ENCODE data around the gene EXOC3L4.

The EXOC3L4 gene

DNA sequence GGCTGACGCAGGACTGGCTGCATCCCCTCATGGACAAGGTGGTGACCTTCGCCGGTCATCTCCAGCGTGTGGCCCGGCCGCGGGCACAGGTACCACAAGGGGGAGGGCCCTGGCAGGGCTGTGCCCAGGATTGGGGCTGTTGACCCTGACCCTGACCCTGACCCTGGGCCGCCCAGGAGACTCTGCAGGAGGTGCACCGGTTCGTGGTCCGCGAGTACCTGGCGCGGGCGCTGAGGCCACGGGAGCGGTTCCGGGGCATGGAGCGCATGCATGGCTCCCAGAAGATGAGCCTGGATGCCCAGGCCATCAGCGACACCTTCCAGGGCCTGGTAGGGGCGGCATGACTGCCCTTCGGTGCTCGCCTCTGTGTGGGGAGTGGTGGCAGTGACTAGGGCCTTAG is 12.9 kb downstream of the EXOC3L4 start:
- H3K4me1 ChIP-seq (ENCODE audit: control insufficient read depth, low read length) = peaks cover 73% of the 10 kb centered on the region
- TF ChIP-seq, protein P1, sequence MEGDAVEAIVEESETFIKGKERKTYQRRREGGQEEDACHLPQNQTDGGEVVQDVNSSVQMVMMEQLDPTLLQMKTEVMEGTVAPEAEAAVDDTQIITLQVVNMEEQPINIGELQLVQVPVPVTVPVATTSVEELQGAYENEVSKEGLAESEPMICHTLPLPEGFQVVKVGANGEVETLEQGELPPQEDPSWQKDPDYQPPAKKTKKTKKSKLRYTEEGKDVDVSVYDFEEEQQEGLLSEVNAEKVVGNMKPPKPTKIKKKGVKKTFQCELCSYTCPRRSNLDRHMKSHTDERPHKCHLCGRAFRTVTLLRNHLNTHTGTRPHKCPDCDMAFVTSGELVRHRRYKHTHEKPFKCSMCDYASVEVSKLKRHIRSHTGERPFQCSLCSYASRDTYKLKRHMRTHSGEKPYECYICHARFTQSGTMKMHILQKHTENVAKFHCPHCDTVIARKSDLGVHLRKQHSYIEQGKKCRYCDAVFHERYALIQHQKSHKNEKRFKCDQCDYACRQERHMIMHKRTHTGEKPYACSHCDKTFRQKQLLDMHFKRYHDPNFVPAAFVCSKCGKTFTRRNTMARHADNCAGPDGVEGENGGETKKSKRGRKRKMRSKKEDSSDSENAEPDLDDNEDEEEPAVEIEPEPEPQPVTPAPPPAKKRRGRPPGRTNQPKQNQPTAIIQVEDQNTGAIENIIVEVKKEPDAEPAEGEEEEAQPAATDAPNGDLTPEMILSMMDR (IDR thresholded peaks at IDR 0.05; ENCODE audit: low read depth, low read length, poor library complexity, severe bottlenecking) = no peak
- TF ChIP-seq EZH2phosphoT487 (IDR thresholded peaks at IDR 0.05; ENCODE audit: borderline replicate concordance, low read length) = no peak
- H3K4me2 ChIP-seq (ENCODE audit: low read length) = no peak overlapping the region
- H4K20me1 ChIP-seq (ENCODE audit: control insufficient read depth, insufficient read depth, low read depth, low read length) = no peaks in the 10 kb centered on the region
- peaks cover 5% of the 10 kb centered on the region for H3F3A ChIP-seq (ENCODE audit: control insufficient read depth, insufficient read depth)
- H3K9me3 ChIP-seq (ENCODE audit: control insufficient read depth, insufficient read depth, low read length) = no peaks in the 10 kb centered on the region
- H3K27me3 ChIP-seq (ENCODE audit: control insufficient read depth, low read length) = peaks cover 10% of the 10 kb centered on the region
- H3K9me2 ChIP-seq (replicated peaks; ENCODE audit: control insufficient read depth, low read length) = no peaks in the 10 kb centered on the region
- no peak overlapping the region for H3K27ac ChIP-seq (ENCODE audit: low read depth, low read length)
- H3K79me2 ChIP-seq (ENCODE audit: control insufficient read depth, low read length) = no peaks in the 10 kb centered on the region
- H3K36me3 ChIP-seq (ENCODE audit: control insufficient read depth, low read length) = no peaks in the 10 kb centered on the region
- no peak overlapping the region for H3K4me3 ChIP-seq (ENCODE audit: low read length)

DNA sequence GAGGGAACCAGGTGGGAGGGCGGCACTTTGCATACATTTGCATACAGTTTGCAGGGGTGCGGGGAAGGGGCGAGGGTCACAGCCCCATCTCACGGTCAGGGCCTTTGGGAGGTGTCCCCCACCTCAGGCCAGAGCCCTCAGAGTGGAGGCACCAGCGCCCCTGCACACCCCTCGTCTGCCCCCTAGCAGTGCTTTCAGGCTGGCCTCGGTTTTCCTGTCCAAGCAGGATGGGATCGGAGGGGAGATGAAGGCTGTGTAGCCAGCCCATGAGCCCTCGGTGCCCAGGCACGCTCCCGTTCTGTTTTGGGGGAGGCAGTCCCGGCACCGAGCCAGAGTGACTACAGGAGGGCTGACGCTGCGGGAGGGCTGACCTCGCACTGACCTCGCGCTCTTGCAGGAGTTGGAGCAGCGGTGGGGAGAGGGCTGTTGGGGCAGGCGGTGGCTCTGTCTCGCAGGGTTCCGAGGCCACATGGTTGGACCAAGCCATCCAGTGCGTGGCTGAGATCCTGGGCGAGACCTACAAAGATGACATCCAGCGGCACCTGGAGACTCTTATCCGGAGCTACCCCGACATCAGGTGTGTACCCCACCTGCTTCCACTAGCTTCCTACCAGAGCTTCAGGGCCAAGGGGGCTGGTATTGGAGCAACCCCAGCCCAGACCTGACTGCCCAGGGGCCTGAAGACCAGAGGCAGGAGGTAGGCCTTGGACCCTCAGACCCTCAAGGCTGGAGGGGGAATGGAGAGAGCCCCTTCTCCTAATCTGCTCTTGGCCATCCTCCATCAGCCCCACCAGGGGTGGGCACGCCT is 13.6 kb downstream of the EXOC3L4 start:
- Histone ChIP-seq H3K79me2 (ENCODE audit: control insufficient read depth, low read length) (no peaks in the 10 kb centered on the region), H3K4me2 (ENCODE audit: low read length) (peak overlapping the region; percentile 73), H3K27ac (ENCODE audit: low read depth, low read length) (peak overlapping the region; percentile 73), H3K27me3 (ENCODE audit: control insufficient read depth, low read length) (peaks cover 10% of the 10 kb centered on the region), H3K9me3 (ENCODE audit: control insufficient read depth, insufficient read depth, low read length) (no peaks in the 10 kb centered on the region), H3K9me2 (replicated peaks; ENCODE audit: control insufficient read depth, low read length) (no peaks in the 10 kb centered on the region), H3K4me1 (ENCODE audit: control insufficient read depth, low read length) (peaks cover 80% of the 10 kb centered on the region), H3F3A (ENCODE audit: control insufficient read depth, insufficient read depth) (peaks cover 5% of the 10 kb centered on the region), H3K4me3 (ENCODE audit: low read length) (peak overlapping the region; percentile 57), H3K36me3 (ENCODE audit: control insufficient read depth, low read length) (no peaks in the 10 kb centered on the region), H4K20me1 (ENCODE audit: control insufficient read depth, insufficient read depth, low read depth, low read length) (no peaks in the 10 kb centered on the region)
- TF ChIP-seq, protein P1 (IDR thresholded peaks at IDR 0.05; ENCODE audit: low read depth, low read length, poor library complexity, severe bottlenecking) = no peak
- TF ChIP-seq EZH2phosphoT487 (IDR thresholded peaks at IDR 0.05; ENCODE audit: borderline replicate concordance, low read length) = no peak

DNA sequence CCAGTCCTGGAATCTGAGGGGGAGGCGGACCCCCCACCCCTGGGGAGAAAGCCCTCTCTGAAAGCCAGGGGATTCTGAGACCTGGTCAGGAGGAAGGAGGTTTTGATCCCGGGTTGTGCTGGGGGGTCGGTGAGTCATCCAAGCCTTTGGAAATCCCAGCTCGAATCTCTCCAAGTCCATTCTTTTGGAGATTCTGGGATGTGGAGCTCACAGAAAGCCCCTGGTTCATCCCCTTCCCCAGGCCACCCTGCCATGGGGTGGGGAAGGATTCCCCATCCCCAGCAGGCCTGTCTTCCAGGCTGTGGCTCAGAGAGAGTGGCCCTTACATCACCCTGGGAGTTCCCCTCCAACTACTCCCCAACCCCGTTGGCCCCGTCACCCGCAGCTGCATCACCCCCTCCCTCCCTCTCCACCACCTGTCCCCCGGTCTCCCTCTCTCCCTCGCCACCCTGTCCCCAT is 14.3 kb downstream of the EXOC3L4 start:
- TF ChIP-seq EZH2phosphoT487 (IDR thresholded peaks at IDR 0.05; ENCODE audit: borderline replicate concordance, low read length) = no peak
- TF ChIP-seq, protein P1 (IDR thresholded peaks at IDR 0.05; ENCODE audit: low read depth, low read length, poor library complexity, severe bottlenecking) = no peak
- H3K27ac ChIP-seq (ENCODE audit: low read depth, low read length) = peak overlapping the region; percentile 73
- peak overlapping the region; percentile 57 for H3K4me3 ChIP-seq (ENCODE audit: low read length)
- H3K4me2 ChIP-seq (ENCODE audit: low read length) = peak overlapping the region; percentile 73
- no peaks in the 10 kb centered on the region for H3K9me2 ChIP-seq (replicated peaks; ENCODE audit: control insufficient read depth, low read length)
- H4K20me1 ChIP-seq (ENCODE audit: control insufficient read depth, insufficient read depth, low read depth, low read length) = no peaks in the 10 kb centered on the region
- H3K79me2 ChIP-seq (ENCODE audit: control insufficient read depth, low read length) = no peaks in the 10 kb centered on the region
- H3K27me3 ChIP-seq (ENCODE audit: control insufficient read depth, low read length) = peaks cover 10% of the 10 kb centered on the region
- no peaks in the 10 kb centered on the region for H3K9me3 ChIP-seq (ENCODE audit: control insufficient read depth, insufficient read depth, low read length)
- H3K4me1 ChIP-seq (ENCODE audit: control insufficient read depth, low read length) = peaks cover 84% of the 10 kb centered on the region
- H3K36me3 ChIP-seq (ENCODE audit: control insufficient read depth, low read length) = no peaks in the 10 kb centered on the region
- H3F3A ChIP-seq (ENCODE audit: control insufficient read depth, insufficient read depth) = peaks cover 5% of the 10 kb centered on the region
